RWPE2 (cell line): Measurements from ENCODE around the gene RBM20.
"Not testable (repeated sequence)": the region's sequence is repeated elsewhere in the genome, so short reads cannot be mapped to it uniquely, and the experiment has no call there.

ENCODE experiments used
- ATAC-seq: fragments of 200-7000 bp; cut with Tn5 transposase; 3 replicates; pipeline ENCODE4 v1.9.1; 2021; ENCODE audit warnings: low read depth
- DNase-seq: peaks from one replicate; pipeline ENCODE4 v3.0.0-alpha.2; 2020; ENCODE audit warnings: low spot score
- H3K27ac ChIP-seq: fragments of 450-650 bp; 2 replicates; pipeline ENCODE4 v1.5.1; 2017; ENCODE audit warnings: mild to moderate bottlenecking; ENCODE audit not compliant: poor library complexity, severe bottlenecking
- H3K27me3 ChIP-seq: fragments of 250-450 bp; sonication (Bioruptor Pico); 2 replicates; pipeline ENCODE4 v1.5.1; 2021; ENCODE audit warnings: mild to moderate bottlenecking, moderate library complexity; ENCODE audit not compliant: insufficient read depth, poor library complexity, severe bottlenecking
- H3K36me3 ChIP-seq: fragments of 250-450 bp; sonication (Bioruptor Pico); 2 replicates; pipeline ENCODE4 v1.5.1; 2020; ENCODE audit warnings: low read depth, mild to moderate bottlenecking, moderate library complexity
- H3K4me1 ChIP-seq: fragments of 250-450 bp; sonication (Bioruptor Pico); 2 replicates; pipeline ENCODE4 v1.5.1; 2021; ENCODE audit warnings: mild to moderate bottlenecking, moderate library complexity; ENCODE audit not compliant: insufficient read depth, poor library complexity, severe bottlenecking
- H3K4me3 ChIP-seq: fragments of 250-450 bp; sonication (Bioruptor Pico); 2 replicates; pipeline ENCODE4 v1.5.1; 2021; ENCODE audit warnings: mild to moderate bottlenecking, moderate library complexity; ENCODE audit not compliant: severe bottlenecking
- H3K9me3 ChIP-seq: fragments of 250-450 bp; sonication (Bioruptor Pico); 2 replicates; pipeline ENCODE4 v1.5.1; 2021; ENCODE audit warnings: mild to moderate bottlenecking, moderate library complexity; ENCODE audit not compliant: severe bottlenecking
- TF ChIP-seq, protein P1 (sequence below): fragments of 450-650 bp; IDR thresholded peaks from one replicate; pipeline ENCODE4 v1.5.1; 2017; ENCODE audit warnings: mild to moderate bottlenecking, moderate library complexity; ENCODE audit not compliant: poor library complexity, severe bottlenecking

The RBM20 gene

DNA sequence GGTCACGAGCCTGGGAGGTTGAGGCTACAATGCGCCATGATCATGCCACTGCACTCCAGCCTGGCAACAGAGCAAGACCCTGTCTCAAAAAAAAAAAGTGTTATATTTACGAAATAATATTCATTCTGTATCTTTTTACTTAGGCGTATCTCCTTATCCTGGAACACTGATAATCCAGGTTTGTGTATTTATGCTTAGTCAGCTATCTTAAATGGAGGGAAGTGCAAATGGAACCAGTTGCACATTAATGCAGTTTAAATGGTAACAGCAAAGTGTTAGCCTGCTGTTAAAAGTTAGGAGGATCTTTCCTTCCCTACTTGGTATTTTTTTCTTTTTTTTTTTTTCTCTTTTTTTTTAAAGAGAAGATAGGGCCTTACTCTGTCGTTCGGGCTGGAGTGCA, 36.0 kb upstream of the RBM20 start:
- H3K27ac ChIP-seq: no peak overlapping the region
- H3K4me1 ChIP-seq: peaks cover 9% of the 10 kb centered on the region
- no peak overlapping the region for H3K4me3 ChIP-seq
- peaks cover 42% of the 10 kb centered on the region for H3K36me3 ChIP-seq
- H3K9me3 ChIP-seq: no peaks in the 10 kb centered on the region
- H3K27me3 ChIP-seq: no peaks in the 10 kb centered on the region
- TF ChIP-seq, protein P1, sequence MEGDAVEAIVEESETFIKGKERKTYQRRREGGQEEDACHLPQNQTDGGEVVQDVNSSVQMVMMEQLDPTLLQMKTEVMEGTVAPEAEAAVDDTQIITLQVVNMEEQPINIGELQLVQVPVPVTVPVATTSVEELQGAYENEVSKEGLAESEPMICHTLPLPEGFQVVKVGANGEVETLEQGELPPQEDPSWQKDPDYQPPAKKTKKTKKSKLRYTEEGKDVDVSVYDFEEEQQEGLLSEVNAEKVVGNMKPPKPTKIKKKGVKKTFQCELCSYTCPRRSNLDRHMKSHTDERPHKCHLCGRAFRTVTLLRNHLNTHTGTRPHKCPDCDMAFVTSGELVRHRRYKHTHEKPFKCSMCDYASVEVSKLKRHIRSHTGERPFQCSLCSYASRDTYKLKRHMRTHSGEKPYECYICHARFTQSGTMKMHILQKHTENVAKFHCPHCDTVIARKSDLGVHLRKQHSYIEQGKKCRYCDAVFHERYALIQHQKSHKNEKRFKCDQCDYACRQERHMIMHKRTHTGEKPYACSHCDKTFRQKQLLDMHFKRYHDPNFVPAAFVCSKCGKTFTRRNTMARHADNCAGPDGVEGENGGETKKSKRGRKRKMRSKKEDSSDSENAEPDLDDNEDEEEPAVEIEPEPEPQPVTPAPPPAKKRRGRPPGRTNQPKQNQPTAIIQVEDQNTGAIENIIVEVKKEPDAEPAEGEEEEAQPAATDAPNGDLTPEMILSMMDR: no peak
- DNase-seq: no peak
- ATAC-seq: no peak

DNA sequence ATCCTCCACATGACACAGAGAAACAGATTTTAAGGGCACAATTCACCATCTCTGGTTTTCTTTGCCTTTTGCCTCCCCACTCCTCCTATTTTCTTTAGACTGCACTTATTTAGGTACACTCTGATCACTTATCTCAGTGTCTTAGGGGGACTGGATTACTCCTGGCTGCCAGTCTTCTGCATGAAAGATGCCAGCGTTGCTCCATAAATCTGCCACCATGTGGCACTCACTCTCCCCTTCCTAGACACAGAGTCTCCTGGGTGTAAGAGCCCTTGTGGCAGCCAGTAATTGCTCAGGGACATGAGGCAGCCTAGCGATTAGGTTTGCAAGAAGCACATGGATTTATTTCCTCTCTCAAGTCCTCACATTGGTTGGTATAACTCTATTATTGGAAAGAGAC, 34.5 kb upstream of the RBM20 start:
- H3K4me1 ChIP-seq: peaks cover 9% of the 10 kb centered on the region
- no peaks in the 10 kb centered on the region for H3K9me3 ChIP-seq
- no peak for DNase-seq
- H3K27me3 ChIP-seq: no peaks in the 10 kb centered on the region
- peak; percentile 51; the same call in 2 of the 3 replicates for ATAC-seq
- no peak overlapping the region for H3K4me3 ChIP-seq
- H3K36me3 ChIP-seq: peaks cover 27% of the 10 kb centered on the region
- TF ChIP-seq, protein P1: no peak
- no peak overlapping the region for H3K27ac ChIP-seq

- Histone ChIP-seq H3K4me3 (no peak overlapping the region), H3K9me3 (no peaks in the 10 kb centered on the region), H3K27ac (no peak overlapping the region), H3K27me3 (no peaks in the 10 kb centered on the region), H3K36me3 (peaks cover 20% of the 10 kb centered on the region), H3K4me1 (peaks cover 7% of the 10 kb centered on the region)
- ATAC-seq (peak; percentile 59), DNase-seq (no peak)
- TF ChIP-seq, protein P1: peak; percentile 97
Observed at GRCh38 chr10:110610308-110610774, 33.8 kb upstream of the RBM20 start.

GRCh38 chr10:110610781-110611180, 33.4 kb upstream of the RBM20 start:
- H3K27me3 ChIP-seq, H3K9me3 ChIP-seq, H3K27ac ChIP-seq, H3K4me3 ChIP-seq, DNase-seq, ATAC-seq, H3K4me1 ChIP-seq: not testable (repeated sequence)
- H3K36me3 ChIP-seq: peaks cover 15% of the 10 kb centered on the region

DNA sequence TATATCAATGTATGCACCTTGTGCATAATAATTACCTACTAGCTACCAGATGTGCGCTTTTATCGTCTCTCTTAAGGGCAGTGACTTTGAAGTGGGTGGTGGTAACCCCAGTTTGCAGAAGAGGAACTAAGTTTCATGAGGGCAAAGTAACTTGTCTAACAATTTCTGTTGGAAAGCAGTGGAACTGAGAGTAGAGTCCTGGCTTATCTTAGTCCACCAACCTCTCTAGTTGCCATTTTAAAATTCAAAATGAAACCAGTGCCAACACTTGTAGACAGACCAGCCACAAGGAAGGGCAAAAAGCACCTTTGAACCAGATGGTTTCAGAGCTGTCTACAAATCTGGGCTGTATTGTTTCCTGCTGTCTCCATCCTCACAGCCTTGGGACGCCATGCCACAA, 32.0 kb upstream of the RBM20 start:
- Histone ChIP-seq H3K4me3 (no peak overlapping the region), H3K36me3 (peaks cover 4% of the 10 kb centered on the region; the same call in 1 of the 2 replicates), H3K27ac (no peak overlapping the region), H3K27me3 (no peaks in the 10 kb centered on the region), H3K4me1 (peaks cover 6% of the 10 kb centered on the region), H3K9me3 (no peaks in the 10 kb centered on the region)
- TF ChIP-seq, protein P1: no peak
- DNase-seq (no peak), ATAC-seq (no peak)
